ENCODE measurements around the gene SPEF1.

SPEF1 gene

DNA sequence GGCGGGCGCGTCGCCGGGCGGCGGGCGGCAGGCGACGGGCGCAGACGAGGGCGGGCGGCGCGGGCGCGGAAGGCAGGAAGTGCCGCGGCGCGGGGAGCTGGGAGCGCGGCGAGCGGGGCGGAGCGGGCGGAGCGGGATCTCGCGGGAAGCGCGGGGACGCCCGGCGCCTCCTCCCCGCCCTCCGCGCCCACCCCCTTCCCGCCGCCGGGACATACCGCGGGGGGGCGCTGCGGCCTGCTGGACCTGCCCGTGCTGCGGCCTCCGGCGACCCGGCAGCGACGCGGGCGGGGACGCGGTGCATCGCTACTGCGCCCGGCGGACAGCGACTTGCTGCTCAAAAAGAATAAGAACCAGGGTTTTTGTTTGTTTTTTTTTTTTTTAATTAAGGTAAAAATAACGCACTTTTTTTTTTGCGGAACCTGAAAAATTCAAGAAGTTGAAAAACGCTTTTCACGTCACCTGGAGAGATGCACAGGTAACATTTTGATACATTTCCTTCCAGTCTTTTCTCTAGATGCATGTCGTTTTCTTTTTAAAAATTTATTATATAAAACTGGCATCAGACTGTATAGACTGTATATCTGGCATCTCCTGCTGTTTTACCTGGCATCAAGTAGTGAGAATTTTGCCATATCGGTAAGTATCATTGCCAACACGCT lies 5.5 kb upstream of the SPEF1 start, which contains the start of gene CENPB:
TSS of gene CENPB (minus strand) at position 76 of the 659 bp plus-strand sequence. CDS start 257 bp downstream, outside the sequence.
- DNase-seq = peak; percentile 62 to 93

DNA sequence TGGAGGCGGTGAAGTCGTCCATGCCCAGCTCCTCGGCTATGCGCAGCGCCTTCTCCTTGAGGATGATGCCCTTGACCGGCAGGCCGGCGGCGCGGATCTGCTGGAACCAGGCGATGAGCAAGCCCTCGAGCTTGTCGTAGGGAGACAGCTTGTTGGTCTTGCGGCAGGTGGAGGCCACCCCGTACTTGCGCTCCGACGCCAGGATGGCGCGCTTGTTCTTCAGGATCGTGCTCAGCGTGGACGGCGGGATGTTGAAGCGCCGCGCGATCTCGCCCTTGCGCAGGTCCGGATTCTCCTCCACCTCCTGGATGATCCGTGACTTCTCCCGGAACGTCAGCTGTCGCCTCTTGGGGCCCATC lies 4.9 kb upstream of the SPEF1 start:
- peak in 1 of 2 experiments; percentile 58 for DNase-seq

DNA sequence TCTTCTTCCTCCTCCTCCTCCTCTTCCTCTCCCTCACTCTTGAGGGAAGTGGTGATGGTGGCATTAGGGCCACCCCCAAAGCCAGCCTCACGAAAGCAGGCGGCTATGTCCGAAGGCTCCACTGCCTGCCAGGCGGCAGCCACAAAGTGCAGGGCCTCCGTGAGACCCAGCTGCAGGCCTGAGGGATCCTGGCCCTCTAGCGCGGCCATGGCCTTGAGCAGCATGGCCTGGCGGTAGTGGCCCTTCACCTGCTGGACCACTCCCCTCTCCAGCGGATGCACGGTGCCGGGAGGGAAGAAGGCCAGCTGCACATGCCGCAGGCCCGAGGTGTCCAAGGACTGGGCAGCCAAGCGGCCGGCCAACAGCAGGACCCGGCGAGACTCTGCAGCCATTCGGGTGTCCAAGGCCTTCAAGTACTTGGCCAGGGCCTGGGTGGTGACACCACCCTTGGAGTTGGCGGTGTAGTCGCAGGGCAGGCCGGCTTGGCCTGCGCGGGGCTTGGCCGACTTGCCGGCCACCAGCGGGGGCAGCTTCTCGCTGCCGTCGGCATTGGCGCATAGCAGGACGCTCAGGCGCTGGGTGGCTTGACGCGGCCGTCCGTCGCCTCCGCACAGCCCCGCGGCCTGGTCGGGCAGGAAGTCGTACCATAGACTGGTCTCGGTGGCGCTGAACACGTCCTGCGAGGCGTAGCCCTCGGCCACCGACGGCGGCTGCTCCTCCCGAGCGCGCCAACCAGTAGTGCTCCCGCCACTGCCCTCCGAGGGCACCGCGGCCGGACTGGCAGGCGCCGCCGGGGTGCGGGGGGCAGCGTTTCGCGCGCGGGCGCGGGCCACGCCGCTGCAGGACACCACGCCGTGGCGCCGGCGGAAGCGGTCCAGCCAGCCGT lies 4.2 kb upstream of the SPEF1 start:
- DNase-seq = no peak

DNA sequence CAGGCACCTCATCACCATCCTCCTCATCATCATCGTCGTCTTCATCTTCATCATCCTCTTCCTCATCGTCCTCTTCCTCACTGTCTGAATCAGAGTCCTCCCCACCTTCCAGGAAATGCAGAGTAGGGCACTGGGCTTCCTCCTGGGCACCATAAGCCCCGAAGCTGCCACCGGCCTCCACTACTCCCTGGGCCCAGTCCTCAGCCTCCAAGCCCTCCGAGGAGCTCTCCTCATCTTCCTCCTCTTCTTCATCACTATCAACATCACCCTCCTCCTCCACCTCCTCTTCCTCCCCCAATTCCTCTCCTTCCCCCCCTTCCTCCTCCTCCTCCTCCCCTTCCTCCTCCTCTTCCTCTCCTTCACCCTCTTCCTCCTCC lies 3.6 kb upstream of the SPEF1 start:
- DNase-seq = no peak

DNA sequence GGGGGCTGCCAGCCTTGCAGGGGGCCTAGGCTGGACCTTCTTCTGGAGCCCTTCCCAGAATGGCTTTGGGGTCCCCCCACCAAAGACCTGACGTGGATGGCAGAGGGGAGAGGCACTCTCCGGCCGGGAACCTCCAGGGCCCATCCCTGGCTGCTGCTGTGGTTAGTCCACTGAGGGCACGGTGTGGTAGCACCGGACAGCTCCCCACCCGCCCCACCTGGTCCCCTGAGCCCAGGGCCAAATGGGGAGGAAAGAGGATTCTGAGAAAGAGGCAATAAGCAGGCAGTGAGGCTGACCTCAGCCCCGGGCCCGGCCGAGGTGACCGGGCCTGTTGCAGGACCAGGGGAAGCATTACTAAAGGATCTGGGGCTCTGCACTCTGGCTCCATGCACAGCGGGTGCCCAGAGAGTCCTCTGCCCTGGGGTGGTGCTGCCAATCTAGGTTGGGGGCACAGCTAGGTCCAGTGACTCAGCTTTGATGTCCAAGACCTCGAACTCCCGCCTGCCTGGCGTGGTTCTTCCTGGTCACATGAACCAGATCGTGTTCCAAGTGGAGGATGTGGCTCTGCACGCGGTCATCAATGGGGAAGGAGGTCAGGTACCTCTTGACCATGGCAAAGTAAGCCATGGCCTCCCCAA lies 3.1 kb upstream of the SPEF1 start:
- DNase-seq = no peak

DNA sequence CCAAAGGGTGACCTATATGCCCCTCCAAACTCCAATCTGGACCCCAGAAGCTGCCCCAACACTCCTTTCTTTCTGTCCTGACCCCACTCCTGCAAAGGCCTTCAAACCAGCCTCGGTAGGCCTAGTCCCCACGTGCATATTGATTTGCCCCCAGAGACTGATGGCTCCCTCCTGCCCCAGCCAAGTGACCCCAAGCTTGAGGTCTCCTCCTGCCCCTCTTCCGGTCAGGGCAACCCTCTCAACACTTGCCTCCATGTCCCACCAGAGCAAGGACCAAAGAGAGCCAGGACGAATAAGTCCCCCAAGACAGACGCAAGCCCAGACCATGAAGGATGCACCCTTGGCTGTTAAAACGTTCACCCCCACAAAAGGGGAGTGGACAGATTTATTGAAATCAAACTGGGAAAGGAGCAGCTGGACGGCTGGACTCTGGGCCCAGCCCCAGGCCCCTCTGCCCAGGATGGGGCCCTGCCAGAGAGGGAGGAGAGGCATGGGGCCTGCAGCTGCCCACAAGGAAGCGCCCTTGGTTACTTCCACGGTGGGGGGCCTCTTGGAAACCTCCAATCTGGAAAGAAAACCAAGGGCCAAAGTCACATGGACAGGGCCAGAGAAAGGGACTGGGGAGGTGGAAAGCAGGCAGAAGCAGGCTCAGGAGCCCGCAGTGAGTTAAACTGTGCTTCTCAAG lies 2.4 kb upstream of the SPEF1 start:
- no peak for DNase-seq

DNA sequence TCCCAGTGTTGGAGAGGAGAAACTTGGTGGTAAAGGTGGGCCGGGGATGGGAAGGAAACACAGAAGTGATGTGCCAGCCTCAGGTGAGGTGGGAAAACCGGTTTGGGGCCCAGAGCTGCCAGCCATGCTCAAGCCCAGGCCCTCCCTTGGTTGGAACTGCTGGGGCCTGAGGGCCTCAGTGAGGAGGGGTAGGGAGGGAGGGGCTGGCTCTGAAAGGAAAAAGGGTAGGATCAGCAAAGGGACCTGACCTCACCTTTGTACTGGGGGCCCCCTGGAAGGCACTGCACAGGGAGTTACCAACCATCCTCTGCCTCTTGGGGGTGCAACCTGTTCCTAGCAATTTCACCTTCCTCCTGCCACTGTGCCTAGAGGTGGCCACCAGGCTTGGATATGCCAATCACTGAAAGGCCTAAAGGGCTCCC lies 1.8 kb upstream of the SPEF1 start:
- DNase-seq = no peak

DNA sequence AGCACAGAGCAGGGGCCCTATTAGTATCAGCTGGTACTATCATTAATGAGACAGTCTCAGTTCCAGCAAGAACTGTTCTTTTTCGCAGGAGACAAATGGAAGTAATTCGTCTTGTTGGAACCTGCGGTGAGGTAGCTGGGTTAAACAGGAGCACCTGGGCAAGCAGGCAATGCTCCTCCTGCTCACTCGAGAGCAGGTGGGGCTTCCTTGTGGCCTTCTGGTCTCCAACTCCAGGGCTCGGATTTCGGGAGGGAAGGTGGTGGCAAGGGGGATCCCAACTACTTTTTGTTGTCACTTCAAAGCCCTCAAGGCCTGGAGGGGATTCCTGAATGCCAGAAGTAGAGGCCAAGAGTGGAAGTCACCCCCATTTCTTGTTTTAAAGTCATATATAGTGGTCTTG lies 1.3 kb upstream of the SPEF1 start:
- no peak for DNase-seq

DNA sequence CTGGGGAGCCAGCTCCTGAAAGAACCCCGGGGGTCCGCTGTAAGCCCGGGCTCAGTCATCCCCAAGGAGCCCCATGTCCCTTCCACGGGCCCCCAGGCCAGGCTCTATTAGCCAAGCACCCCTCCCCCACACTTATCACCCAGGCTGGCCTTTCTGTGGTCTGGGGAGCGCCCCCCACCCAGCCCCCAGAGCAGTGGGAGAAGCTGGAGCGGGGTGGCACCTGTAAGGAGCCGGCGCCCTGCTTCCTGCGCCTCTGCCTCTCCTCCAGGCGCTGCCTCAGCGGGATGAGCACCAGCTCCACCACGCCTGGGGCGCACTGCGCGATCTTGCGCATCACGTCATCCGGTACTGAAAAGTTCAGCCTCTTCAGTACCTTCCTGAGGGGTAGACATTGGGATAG lies 2.3 kb downstream of the SPEF1 start:
- DNase-seq = no peak

DNA sequence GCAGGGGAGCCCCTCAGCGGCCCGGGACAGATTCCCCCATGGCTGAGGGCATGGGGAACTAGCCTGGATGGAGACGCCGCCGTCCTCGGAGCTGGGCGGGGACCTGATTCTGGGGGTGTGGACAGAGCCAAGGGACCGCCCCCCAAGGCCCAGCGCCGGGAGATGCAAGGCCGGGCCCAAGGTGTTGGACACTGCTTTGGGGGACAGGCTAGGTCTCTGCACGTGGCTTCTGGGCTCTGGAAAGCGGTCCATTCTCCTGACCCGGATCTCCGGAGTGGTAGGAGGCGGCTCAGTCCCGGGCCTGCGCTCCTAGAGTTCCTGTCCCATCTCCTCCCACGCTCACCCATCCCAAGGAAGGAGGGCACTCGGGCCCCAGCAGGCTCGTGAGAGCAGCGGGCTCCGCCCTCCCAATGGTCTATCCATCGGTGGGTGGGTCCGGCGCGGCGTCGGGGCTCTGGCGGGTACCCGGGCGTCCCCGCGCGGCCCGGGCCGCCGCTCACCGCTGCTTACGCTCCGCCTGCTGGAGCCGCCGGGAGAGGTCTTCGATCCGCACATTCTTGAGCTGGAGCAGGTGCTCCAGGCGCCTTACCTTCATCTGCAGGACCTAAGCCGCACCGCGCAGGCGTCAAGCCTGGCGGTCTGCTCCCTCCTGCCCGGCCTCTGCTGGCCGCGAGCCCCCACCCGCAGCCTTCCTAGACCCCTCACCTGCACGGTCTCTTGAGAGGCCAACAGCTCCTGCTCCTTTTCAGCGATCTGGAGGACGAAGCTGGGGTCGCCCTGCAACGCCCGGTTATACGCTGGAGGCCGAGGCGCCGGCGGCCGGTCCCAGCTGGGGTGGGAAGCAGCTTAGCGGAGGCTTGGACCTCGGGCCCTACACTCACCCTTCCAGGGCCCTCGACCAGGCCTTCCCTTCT lies 3.3 kb downstream of the SPEF1 start:
- DNase-seq = no peak

DNA sequence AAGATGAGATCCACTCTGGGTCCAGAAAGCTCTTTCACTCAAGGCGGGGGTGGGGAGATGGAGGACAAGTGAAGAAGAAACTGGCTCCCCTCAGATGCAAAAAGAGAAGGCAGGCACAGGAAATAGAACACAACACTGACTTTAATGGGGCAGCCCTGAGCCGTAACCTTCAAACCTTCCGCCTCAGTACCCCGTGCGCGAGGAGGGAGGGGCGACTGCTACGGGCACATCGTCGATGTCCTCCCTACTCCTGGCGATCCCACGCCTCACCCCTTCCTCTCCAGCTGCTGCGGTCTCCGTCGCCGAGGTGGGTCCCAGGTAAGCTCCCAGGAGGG lies 3.9 kb downstream of the SPEF1 start:
- no peak for DNase-seq

DNA sequence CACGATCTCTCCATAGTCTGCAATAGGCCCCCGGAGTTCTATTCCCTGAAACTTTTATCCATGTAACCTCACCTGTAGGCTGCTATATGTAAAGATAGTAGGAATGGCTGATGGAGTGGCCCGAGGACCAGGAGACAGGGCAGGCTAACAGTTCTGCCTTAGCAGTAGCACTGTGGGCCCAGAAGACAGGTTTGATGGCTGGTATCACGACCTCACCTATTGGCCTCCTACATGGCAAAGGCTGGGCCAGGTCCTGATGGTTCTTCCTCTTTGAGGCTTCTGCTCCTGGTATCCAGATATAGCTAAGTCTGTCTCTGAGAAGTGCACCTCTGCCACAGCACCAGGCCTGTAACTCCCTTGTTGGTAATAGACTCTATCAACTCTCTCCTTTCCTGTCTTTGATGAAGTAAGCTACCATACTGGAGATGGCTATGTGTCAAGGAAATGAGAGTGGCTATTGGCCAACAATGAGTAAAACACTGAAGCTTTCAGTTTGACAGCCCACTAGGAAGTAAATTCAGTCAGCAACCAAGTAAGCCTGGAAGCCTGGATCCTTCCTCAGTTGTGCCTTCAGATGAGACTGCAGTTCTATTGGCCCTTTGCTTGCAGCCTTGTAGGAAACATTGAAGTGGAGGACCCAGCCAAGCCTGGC lies 5.7 kb downstream of the SPEF1 start:
- no peak for DNase-seq

DNA sequence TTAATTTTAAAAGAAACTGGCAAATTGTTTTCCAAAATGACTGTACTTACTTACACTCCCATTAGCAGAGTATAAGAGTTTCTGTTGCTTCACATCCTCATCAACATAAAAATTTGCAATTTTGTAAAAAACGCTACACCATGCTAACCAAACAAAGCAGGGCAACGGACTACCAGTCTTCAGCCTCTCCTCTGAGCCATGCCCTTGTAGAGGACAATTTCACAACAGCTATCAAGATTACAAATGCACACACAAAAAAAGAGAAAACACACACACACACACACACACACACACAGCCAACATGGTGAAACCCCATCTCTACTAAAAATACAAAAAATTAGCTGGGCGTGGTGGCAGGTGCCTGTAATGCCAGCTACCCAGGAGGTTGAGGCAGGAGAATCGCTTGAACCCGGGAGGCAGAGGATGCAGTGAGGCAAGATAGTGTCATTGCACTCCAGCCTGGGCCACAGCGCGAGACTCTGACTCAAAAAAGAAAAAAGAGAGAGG lies 9.6 kb downstream of the SPEF1 start:
- DNase-seq = no peak

DNA sequence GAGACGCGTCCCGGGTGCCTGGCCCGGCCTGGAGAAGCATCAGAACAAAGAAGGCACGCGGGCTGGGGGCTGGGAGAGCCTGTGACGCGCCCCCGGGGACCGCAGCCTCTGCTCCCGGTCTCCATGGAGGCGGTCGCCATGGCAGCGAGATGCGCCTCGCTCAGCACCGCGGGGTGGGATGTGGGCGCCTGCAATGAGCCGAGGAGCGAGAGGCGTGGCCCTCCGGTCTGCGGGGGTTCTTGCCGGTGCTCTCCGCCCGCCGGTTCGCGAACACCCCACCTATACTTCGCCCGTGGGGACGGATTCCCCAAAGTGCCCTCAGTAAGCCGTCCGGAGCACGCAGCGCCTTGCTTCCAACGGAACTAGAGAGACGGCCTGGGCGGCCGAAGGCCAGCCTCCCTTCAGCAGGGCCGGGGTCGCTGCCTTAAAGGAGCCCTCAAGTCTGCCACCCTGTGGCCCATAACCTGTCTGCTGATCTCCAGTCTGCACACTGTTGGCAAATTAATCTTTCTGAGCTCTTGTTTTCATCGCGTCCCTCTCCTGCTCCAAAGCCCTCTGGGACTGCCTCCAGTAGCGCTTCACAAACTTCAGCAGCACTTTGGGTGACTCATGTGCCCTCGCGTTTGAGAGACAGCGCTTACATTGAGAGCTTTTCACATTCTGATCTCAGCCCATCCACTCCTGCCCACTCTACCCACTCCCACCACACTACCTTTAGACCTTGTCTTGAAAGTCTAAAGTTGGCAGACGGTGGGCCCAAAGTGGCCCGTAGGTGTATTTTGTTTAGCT lies 12.7 kb downstream of the SPEF1 start:
- peak; percentile 61 to 74 for DNase-seq

DNA sequence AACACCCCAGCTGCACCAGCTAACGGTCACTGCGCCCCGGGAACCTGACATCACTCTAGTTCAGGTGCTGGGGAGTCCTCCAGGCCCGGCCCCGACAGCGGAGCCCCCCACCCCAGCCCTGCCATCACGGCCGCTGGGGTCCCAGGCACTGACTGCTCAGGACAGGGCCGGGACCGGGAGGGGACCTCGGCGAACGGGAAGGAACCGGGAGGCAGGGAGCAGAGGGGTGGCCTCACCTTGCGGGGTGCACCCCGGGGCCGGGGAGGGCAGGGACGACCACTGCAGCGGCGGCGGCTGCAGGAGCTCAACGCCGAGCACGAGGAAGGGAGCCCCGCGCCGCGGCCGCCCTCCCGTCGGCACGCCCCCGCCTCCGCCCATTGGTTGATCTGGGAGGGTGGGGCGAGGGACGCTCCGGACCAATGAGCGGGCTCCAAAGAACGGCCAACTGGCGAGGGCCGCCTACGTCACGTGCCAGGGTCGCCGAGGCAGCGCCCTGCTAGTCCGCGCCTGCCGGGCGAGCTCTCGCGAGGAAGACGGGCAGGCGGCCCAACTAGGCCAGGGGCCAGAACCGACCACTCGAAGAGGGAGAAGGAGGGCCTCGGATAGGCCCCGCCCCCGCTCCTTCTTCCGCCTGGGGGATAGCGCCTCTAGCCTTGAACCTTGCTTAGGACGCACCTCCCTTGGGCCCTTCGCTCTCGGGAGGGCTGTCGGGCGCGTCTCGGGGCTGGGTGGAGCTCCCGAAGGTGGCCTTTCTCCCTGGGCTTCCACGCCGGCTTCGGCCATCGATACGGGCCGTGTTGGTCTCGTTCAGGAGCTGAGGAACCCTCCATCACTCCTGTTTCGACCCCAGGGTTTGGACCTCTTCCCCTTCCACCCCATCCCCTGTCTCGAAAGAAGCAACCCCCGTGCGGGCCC lies 13.6 kb downstream of the SPEF1 start, which contains the start of gene ADISSP:
TSS of gene ADISSP (minus strand) at position 327 of the 915 bp plus-strand sequence. CDS start 7,653 bp downstream, outside the sequence.
- DNase-seq = peak; percentile 97 to 99

DNA sequence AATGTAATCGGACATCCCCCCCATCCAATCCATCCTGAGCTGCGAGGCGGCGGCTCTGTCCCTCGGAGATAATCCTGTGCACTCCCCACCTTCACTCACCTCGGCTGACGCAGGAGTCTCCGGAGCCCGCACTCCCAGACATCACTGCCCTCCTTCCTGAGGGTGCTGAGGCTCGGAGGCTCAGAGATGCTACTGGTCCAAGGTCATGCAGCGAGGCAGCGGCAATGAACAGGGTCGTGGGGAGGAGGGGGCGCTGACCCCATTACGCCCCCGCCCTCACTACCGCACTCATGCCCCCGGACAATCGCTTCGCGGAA lies 14.2 kb downstream of the SPEF1 start:
- DNase-seq = no peak

DNA sequence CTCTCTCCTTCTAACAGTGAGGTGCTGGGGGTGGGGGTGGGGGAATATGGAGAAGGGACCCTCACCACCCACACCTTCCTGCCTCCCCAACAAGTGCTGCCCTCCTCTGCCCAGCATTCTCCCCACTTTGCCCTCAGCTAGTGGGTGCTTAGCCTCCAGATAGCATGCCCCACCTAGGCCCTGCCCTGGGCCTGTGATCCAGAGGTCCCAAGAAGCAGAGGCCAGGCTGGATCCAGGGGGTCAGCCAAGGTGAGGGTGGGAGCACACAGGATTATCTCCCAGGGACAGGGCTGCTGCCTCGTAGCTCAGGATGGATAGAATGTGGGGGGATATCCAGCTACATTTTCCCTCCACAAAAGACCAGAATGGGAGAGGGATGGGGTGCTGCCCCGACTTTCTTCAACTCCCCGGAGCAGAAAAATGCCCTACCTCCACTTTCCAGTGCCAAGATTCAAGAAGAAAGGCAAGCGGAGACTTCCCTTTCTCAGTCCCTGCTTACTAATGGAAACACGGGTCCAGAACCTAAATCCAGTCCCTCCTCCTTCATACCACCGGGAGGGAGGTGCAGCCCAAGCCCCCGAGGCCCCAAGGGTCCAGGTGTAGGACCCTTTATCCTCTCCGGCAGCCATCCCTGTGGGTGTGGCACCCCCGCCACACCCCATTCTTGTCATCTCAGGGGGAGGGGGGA lies 14.7 kb downstream of the SPEF1 start:
- DNase-seq = no peak

DNA sequence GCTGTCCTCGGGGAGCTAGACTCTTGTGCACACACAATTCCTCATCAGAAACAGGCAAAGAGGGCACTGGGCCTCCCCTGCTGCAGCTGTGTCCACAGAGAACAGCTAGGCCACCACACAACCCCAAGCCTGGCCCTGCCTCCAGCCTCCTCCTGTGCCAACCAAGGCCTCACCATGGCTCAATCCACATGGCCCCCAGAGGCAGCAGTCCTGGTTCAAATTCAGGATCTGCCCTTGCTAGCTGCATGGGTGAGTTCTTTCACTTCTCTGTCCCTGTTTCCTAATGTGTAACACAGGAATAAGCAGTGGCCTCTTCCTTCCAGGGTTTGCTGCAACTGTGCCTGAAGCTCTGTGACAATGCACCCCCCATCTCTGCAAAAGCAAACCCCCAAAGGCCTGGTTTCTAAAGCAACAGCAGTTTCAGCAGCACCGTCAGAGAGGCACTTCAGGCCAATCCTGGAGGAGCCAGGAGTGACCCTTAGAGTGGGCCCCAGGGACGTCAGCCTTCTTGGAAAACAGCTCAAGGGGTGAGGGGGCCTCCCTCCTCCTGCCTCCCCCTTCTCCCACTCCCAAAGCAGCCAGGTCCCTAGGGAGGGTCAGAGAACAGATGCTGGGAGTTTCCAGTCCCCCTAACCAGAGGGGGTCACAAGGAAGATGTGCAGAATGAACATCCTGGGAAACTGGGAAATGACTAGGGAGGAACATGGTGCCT lies 15.9 kb downstream of the SPEF1 start:
- no peak for DNase-seq
